Thoracic aorta (tissue), 2 donors: ENCODE data around the gene OR1S1. TPM values are rescaled to one million over a fixed set of nuclear protein-coding genes. Genes with fewer than 3 reads are reported as not detected.
"Not testable (repeated sequence)": the region's sequence is repeated elsewhere in the genome, so short reads cannot be mapped to it uniquely, and the experiment has no call there.

Experiments used
- ATAC-seq: fragments of 150-250 bp; one replicate; pipeline ENCODE4 v1.8.0; 2017; ENCODE audit warnings: low read depth; ENCODE audit not compliant: insufficient number of reproducible peaks, low FRiP score
- DNase-seq: peaks from one replicate; pipeline ENCODE4 v3.0.0-alpha.2; 2020; ENCODE audit warnings: low spot score
- H3K27ac ChIP-seq, 2 donors: fragments of 200-600 bp; sonication (generic); 1 replicate in 1 of 2; 2 replicates in 1 of 2; pipeline ENCODE4 v1.5.1; 2016; ENCODE audit warnings: mild to moderate bottlenecking in 2 of 2, moderate library complexity in 2 of 2
- H3K27me3 ChIP-seq: fragments of 200-600 bp; sonication (generic); replicated peaks from 2 replicates; pipeline ENCODE4 v1.6.0; 2016; ENCODE audit warnings: mild to moderate bottlenecking; ENCODE audit not compliant: insufficient read depth
- H3K36me3 ChIP-seq: fragments of 200-600 bp; sonication (generic); one replicate; pipeline ENCODE4 v1.5.1; 2016
- H3K4me1 ChIP-seq, 2 donors: fragments of 200-600 bp; sonication (generic); 1 replicate in 1 of 2; 2 replicates in 1 of 2; pipeline versions ENCODE4 v1.5.1 to v1.6.0; 2016; ENCODE audit warnings: low read depth in 2 of 2, mild to moderate bottlenecking in 1 of 2; ENCODE audit not compliant: control insufficient read depth in 1 of 2
- H3K4me3 ChIP-seq: fragments of 200-600 bp; sonication (generic); 2 replicates; pipeline ENCODE4 v1.5.1; 2016; ENCODE audit warnings: mild to moderate bottlenecking
- H3K9me3 ChIP-seq: fragments of 200-600 bp; sonication (generic); 2 replicates; pipeline ENCODE4 v1.5.1; 2016
- CTCF ChIP-seq: fragments of 200-600 bp; sonication (generic); IDR thresholded peaks from one replicate; pipeline ENCODE4 v1.5.1; 2019; ENCODE audit warnings: antibody characterized with exemption
- total RNA-seq, 2 donors: library from RNA; depleted of rRNA; stranded (reverse); fragments of >200 nt; gene quantifications; one replicate each; pipeline versions ENCODE4 v1.1.0 to v1.2.3, GENCODE V29; 2016

OR1S1 gene
- not detected for total RNA-seq

- not testable (repeated sequence) for H3K9me3 ChIP-seq, H3K4me3 ChIP-seq, H3K27ac ChIP-seq, H3K4me1 ChIP-seq, H3K36me3 ChIP-seq, ATAC-seq, DNase-seq, H3K27me3 ChIP-seq
These were observed at the start of gene OR1S1 for GRCh38 chr11:58212420-58212819. Gene OR1S1, plus strand, starts transcription at chr11:58212720.

DNA sequence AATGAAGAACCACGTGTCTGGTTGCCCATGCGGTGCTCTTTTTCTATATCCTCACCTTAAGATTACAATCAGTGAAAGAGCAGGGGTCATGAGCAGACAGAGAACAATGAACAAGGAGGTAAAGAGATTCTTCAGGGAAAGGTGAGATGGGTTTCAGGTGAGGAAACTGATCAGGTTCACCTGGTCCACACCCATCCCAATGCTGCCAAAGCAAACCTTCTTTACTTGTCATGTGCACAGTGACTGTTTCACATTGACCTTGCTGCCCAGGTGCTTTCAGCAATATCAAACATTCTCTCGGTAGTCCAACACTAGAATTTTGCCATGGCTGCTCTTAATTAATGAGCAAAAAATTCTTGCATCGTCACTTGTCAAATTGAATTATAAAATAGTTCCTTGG, 48.1 kb upstream of the OR1S1 start:
- DNase-seq (no peak), ATAC-seq (no peak)
- no peaks in the 10 kb centered on the region for H3K27me3 ChIP-seq
- no peak overlapping the region for H3K4me3 ChIP-seq
- H3K36me3 ChIP-seq = no peaks in the 10 kb centered on the region
- no peaks in the 10 kb centered on the region for H3K9me3 ChIP-seq
- no peak for TF ChIP-seq CTCF
- H3K27ac ChIP-seq = no peak overlapping the region
- H3K4me1 ChIP-seq = no peaks in the 10 kb centered on the region

- TF ChIP-seq CTCF = no peak
- no peaks in the 10 kb centered on the region for H3K27me3 ChIP-seq
- no peaks in the 10 kb centered on the region for H3K9me3 ChIP-seq
- no peak overlapping the region for H3K27ac ChIP-seq
- DNase-seq = no peak
- ATAC-seq = no peak
- H3K4me3 ChIP-seq = no peak overlapping the region
- no peaks in the 10 kb centered on the region for H3K4me1 ChIP-seq
- H3K36me3 ChIP-seq = no peaks in the 10 kb centered on the region
These were observed 47.5 kb upstream of the OR1S1 start for GRCh38 chr11:58164990-58165389.

DNA sequence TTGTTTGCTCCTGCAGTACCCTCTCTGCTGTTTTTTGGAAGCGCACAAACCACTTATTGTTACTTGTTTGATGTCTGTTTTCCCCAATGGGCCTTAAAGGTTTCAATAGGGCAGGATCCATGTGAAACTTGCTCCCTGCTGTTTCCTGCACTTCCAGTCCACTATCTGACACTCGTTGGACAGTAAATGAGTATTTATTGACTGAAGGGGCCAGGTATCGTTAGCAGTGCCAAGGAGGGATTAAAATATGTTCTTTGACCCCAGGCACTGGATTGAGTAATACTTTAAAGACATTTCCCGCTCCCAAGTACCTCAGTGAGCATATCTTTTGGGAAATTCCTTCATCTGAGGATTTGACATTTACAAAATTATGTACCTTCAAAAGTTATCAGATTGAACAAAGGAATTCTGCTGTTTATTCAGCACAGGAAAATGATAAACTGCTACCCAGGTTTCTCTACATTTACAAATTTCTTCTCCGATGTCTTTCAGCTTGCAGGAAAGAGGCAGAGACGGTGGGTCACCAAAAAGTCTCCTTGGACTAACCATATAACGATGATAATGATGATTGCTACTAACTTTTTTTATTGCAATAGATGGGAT, 46.9 kb upstream of the OR1S1 start:
- ATAC-seq (no peak), DNase-seq (no peak)
- no peaks in the 10 kb centered on the region for H3K36me3 ChIP-seq
- H3K27ac ChIP-seq = no peak overlapping the region
- H3K4me3 ChIP-seq = no peak overlapping the region
- no peak for TF ChIP-seq CTCF
- no peaks in the 10 kb centered on the region for H3K27me3 ChIP-seq
- no peaks in the 10 kb centered on the region for H3K4me1 ChIP-seq
- H3K9me3 ChIP-seq = no peaks in the 10 kb centered on the region

GRCh38 chr11:58177409-58178054, 35.0 kb upstream of the OR1S1 start:
- no peaks in the 10 kb centered on the region for H3K36me3 ChIP-seq
- H3K4me1 ChIP-seq = no peaks in the 10 kb centered on the region
- no peaks in the 10 kb centered on the region for H3K27me3 ChIP-seq
- no peak for TF ChIP-seq CTCF
- H3K4me3 ChIP-seq = no peak overlapping the region
- DNase-seq = no peak
- no peaks in the 10 kb centered on the region for H3K9me3 ChIP-seq
- H3K27ac ChIP-seq = no peak overlapping the region
- ATAC-seq = no peak

DNA sequence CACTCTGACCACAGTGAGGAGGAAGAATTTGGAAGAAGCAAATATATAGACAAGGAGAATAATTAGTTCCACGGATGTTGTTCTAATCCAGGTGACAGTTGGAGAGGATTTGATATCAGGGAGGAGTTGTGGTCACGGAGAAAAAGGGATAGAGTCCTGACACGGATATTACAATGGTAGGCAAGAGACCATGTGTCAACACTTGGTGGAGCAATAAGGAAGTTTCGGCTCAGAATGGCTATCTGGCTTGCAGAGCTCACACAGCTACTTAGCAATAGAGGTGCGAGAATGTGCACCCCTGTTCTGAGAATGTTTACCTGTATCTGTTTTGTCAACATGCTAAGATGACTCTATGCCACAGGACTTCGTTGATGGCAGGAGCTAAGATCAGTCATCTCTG, 34.1 kb upstream of the OR1S1 start:
- no peaks in the 10 kb centered on the region for H3K9me3 ChIP-seq

More for the DNA sequence above, 34.1 kb upstream of the OR1S1 start:
- Histone ChIP-seq H3K27ac (no peak overlapping the region), H3K4me1 (no peaks in the 10 kb centered on the region), H3K4me3 (no peak overlapping the region), H3K36me3 (no peaks in the 10 kb centered on the region), H3K27me3 (no peaks in the 10 kb centered on the region)
- no peak for DNase-seq
- no peak for ATAC-seq
- no peak for TF ChIP-seq CTCF
